BE2C (cell line): ENCODE data around the gene PLEKHA6.

Experiments
- DNase-seq: peaks from one replicate; pipeline ENCODE4 v3.0.0-alpha.2; 2020
- H3K27me3 ChIP-seq: fragments of 250-450 bp; sonication (Bioruptor Pico); 2 replicates; pipeline ENCODE4 v1.5.1; 2020; ENCODE audit warnings: mild to moderate bottlenecking
- H3K36me3 ChIP-seq: fragments of 250-450 bp; sonication (Bioruptor Pico); 2 replicates; pipeline ENCODE4 v1.5.1; 2020; ENCODE audit warnings: mild to moderate bottlenecking
- H3K4me1 ChIP-seq: fragments of 250-450 bp; sonication (Bioruptor Pico); 2 replicates; pipeline ENCODE4 v1.5.1; 2020
- H3K4me3 ChIP-seq: 2 replicates; pipeline ENCODE4 v1.5.1; 2011; ENCODE audit warnings: low read depth, low read length
- H3K9me3 ChIP-seq: fragments of 250-450 bp; sonication (Bioruptor Pico); 2 replicates; pipeline ENCODE4 v1.5.1; 2020
- CTCF ChIP-seq: IDR thresholded peaks from 2 replicates; pipeline ENCODE4 v1.5.1; 2012; ENCODE audit warnings: mild to moderate bottlenecking, low read depth, low read length

PLEKHA6 gene

DNA sequence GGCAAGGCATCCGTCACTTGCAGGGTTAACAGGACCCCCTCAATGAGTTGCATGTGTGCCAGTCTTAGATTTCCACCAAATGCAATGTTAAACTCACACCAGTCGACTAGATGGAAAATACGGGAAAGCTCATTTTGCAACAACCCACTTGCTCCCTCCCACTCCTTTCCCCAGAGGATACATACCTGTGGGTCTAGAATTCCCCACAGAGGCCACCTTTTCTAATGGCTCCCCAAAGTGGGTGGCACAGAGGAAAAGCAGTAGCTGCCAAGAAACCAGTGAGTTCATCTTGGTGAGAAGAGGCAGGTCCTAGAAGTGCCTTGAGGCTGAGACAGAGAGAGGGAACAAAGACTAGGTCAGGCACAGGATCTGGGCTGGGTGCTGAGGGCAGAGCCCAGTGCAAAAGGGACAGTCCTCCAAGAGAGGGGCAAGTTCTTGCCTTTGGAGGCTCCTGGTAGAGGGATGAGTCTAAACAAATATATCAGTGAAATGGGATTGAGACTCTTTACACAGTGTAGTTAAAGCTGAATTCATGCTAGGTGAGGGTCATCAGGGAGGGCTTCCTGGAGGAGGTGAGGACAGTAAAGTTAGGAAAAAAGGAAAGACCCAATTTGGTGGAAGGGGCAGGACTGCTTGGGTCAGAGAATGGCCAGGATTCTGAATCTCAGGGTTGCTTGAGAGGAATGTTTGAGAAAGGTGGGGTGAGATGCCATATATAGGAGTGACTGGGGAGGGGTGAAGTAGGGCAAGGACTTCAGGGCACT, 167.0 kb downstream of the PLEKHA6 start:
- H3K27me3 ChIP-seq, result peaks cover 25% of the 10 kb centered on the region
- TF ChIP-seq CTCF, result no peak

GRCh38 chr1:204192046-204192445, 167.7 kb downstream of the PLEKHA6 start:
- Histone ChIP-seq H3K36me3 (no peaks in the 10 kb centered on the region), H3K4me3 (no peak overlapping the region), H3K27me3 (peaks cover 32% of the 10 kb centered on the region), H3K4me1 (no peaks in the 10 kb centered on the region; the same call in none of the 2 replicates), H3K9me3 (no peaks in the 10 kb centered on the region)
- no peak for TF ChIP-seq CTCF
- no peak for DNase-seq

More for the DNA sequence above, 167.0 kb downstream of the PLEKHA6 start:
- H3K4me1 ChIP-seq, result no peaks in the 10 kb centered on the region; the same call in none of the 2 replicates
- H3K9me3 ChIP-seq, result no peaks in the 10 kb centered on the region
- H3K4me3 ChIP-seq, result no peak overlapping the region
- H3K36me3 ChIP-seq, result no peaks in the 10 kb centered on the region
- no peak for DNase-seq

- TF ChIP-seq CTCF, result no peak
- Histone ChIP-seq H3K4me3 (no peak overlapping the region), H3K4me1 (no peaks in the 10 kb centered on the region; the same call in none of the 2 replicates), H3K36me3 (no peaks in the 10 kb centered on the region), H3K27me3 (peaks cover 38% of the 10 kb centered on the region), H3K9me3 (no peaks in the 10 kb centered on the region)
- DNase-seq, result no peak
Observed at GRCh38 chr1:204191456-204191855, 168.3 kb downstream of the PLEKHA6 start.

DNA sequence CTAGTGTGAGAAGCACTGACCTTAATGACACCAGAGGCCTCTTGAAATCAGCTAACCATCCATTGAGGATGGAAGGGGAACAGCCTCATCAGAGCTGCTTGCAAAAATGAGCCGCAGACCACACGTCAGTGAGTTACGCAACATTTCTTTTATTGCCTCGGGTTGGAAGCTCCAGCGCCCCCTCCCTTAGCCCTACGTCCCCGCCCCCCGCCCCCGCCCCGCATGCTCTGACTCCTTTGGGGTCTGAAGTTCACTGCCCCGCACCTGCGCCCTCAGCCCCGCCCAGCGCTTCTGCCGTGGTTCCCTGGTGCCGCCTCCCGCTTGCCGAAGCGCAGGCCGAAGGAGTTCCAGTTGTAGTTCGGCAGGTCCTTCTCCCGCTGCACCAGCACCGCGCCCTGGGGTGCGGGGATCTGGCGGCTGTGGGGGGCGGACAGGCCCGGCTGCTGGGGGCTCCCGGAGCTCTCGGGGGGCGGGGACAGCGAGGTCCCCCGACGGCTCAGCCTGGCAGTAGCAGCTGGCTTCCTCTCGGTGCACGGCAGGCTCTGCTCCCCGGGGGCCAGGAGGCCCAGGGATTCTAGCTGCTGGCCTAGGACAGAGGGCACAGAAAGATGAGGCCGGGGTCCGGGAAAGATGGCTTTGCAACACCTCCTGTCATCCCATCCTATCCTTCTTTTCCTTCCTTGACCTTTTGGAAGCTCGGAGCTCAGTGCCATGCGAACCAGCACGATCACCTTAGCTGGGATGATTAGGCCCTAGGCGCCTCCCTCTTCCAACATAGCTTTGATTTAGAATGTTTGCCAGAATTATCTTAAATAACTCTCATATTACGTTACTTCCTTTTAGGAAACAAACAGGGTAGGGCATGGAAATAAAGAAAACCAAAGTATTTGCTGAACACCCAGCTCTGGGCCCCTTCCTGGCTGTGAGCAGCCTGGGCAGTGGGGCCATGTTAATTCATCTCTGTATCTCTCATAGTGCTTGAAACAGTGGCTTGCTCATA, 169.2 kb downstream of the PLEKHA6 start:
- no peak for TF ChIP-seq CTCF
- H3K27me3 ChIP-seq, result peaks cover 41% of the 10 kb centered on the region
- H3K4me3 ChIP-seq, result peak overlapping the region; percentile 37
- H3K36me3 ChIP-seq, result no peaks in the 10 kb centered on the region
- H3K9me3 ChIP-seq, result no peaks in the 10 kb centered on the region
- H3K4me1 ChIP-seq, result no peaks in the 10 kb centered on the region; the same call in none of the 2 replicates
- DNase-seq, result peak; percentile 33

GRCh38 chr1:204188959-204189639, 170.6 kb downstream of the PLEKHA6 start:
- Histone ChIP-seq H3K27me3 (peaks cover 41% of the 10 kb centered on the region), H3K36me3 (no peaks in the 10 kb centered on the region), H3K4me3 (no peak overlapping the region), H3K9me3 (no peaks in the 10 kb centered on the region), H3K4me1 (no peaks in the 10 kb centered on the region; the same call in none of the 2 replicates)
- TF ChIP-seq CTCF, result no peak
- DNase-seq, result no peak
